Measurements from ENCODE around the gene SYT1. TPM values are rescaled to one million over a fixed set of nuclear protein-coding genes. Genes with fewer than 3 reads are reported as not detected.

SYT1 gene
- total RNA-seq, 1 experiment from 2014 or later = 44.9 TPM

- H3K27me3 ChIP-seq (ENCODE audit: insufficient read depth, low read length) = no peaks in the 10 kb centered on the region
- H3K9me2 ChIP-seq (ENCODE audit: insufficient read depth) = no peaks in the 10 kb centered on the region
- H2AFZ ChIP-seq (ENCODE audit: low read depth, low read length, poor library complexity, severe bottlenecking) = peak overlapping the region; percentile 6
- no peaks in the 10 kb centered on the region for H4K20me1 ChIP-seq (ENCODE audit: insufficient read depth)
- no peaks in the 10 kb centered on the region for H3K9me3 ChIP-seq (ENCODE audit: control insufficient read depth in 1 of 2, insufficient read depth in 1 of 2, low read depth in 1 of 2, low read length in 2 of 2)
- H3K4me1 ChIP-seq (ENCODE audit: control insufficient read depth in 1 of 2, insufficient read depth in 2 of 2, low read length in 2 of 2) = peaks cover 46 to 63% of the 10 kb centered on the region in 2 experiments
- ChIA-PET POLR2A (interaction anchor here (0.8 to 1.8 kb wide), 8 partner anchors 8 to 41 kb away, joined by 3 to 10 read pairs (median 6); partner anchors contain the start of gene SYT1), RAD21 (ENCODE audit: low non-redundant PET in 1 of 2, low total read pairs in 2 of 2, uncharacterized antibody in 2 of 2, unreplicated experiment in 2 of 2) (no interaction called here), CTCF (interaction anchor here (1.1 kb wide), 1 partner anchor 286 kb away, joined by 3 read pairs; no protein-coding TSS in a partner anchor)
- H3K36me3 ChIP-seq (ENCODE audit: control insufficient read depth in 1 of 2, insufficient read depth in 2 of 2, low read length in 2 of 2) = no peaks in the 10 kb centered on the region
- intact Hi-C loops (cut with micrococcal nuclease) = no loop called here
- BruUV-seq (replicated peaks) = no TSS peak
- peak overlapping the region in 1 of 2 experiments; percentile 26; a peak in 2 of 4 replicates for H3K4me3 ChIP-seq (replicated peaks in 1 of 2; ENCODE audit: low read depth in 1 of 2, low read length in 2 of 2)
- H3K9ac ChIP-seq (ENCODE audit: low read length) = peak overlapping the region; percentile 13; the same call in 1 of the 2 replicates
- H3K79me2 ChIP-seq (ENCODE audit: insufficient read depth, low read length) = peaks cover 77% of the 10 kb centered on the region
- H3K4me2 ChIP-seq (ENCODE audit: low read length) = peak overlapping the region; percentile 72
- ATAC-seq (peak; percentile 68), DNase-seq (ENCODE audit: low read depth, low spot score) (peak; percentile 74)
- peak overlapping the region; percentile 77; the same call in 1 of the 2 replicates for H3K27ac ChIP-seq (ENCODE audit: low read depth, low read length)
- TF ChIP-seq RAD21 (IDR thresholded peaks at IDR 0.05; ENCODE audit: low read depth) (no peak; the same call in 1 of the 2 replicates), CBX3 (IDR thresholded peaks at IDR 0.05; ENCODE audit: low read depth) (no peak), ELF1 (IDR thresholded peaks at IDR 0.05; ENCODE audit: borderline replicate concordance, low read depth) (no peak), POLR2A (IDR thresholded peaks at IDR 0.05; ENCODE audit: borderline replicate concordance, extremely low read depth, insufficient read depth, insufficient read length) (no peak), YY1 (IDR thresholded peaks at IDR 0.05; ENCODE audit: extremely low read depth, insufficient replicate concordance, low read depth, low read length) (no peak), EZH2 (IDR thresholded peaks at IDR 0.05) (no peak), SP1 (IDR thresholded peaks at IDR 0.05; ENCODE audit: low read depth) (peak; percentile 79), ZFX (IDR thresholded peaks at IDR 0.05) (no peak), TCF7L2 (IDR thresholded peaks at IDR 0.05; ENCODE audit: borderline replicate concordance, extremely low read depth, insufficient read depth, insufficient read length) (peak; percentile 12), FOSL1 (IDR thresholded peaks at IDR 0.05; ENCODE audit: low read depth) (peak; percentile 55), ZNF274 (IDR thresholded peaks at IDR 0.05; ENCODE audit: low read depth, low read length) (no peak), CTCF (IDR thresholded peaks at IDR 0.05 in 2 of 3, conservative IDR thresholded peaks at IDR 0.05 in 1 of 3; ENCODE audit: borderline replicate concordance in 1 of 3, insufficient read depth in 1 of 3, low read depth in 2 of 3, low read length in 2 of 3) (no peak), EZH2phosphoT487 (IDR thresholded peaks at IDR 0.05; ENCODE audit: borderline replicate concordance) (no peak), MAX (IDR thresholded peaks at IDR 0.05) (peak; percentile 24; the same call in 1 of the 2 replicates), REST (IDR thresholded peaks at IDR 0.05; ENCODE audit: low read depth) (no peak), EGR1 (IDR thresholded peaks at IDR 0.05; ENCODE audit: low read depth) (no peak), SRF (IDR thresholded peaks at IDR 0.05; ENCODE audit: low read depth) (no peak), POLR2AphosphoS5 (IDR thresholded peaks at IDR 0.05; ENCODE audit: low read depth, low read length) (peak; percentile 69; the same call in 1 of the 2 replicates), SIN3A (IDR thresholded peaks at IDR 0.05; ENCODE audit: low read depth) (0 out of 2 replicates have a peak, but pooled peaks have one; percentile 30), ATF3 (IDR thresholded peaks at IDR 0.05) (no peak)
Observed at GRCh38 chr12:78888568-78888967, 24.0 kb downstream of the SYT1 start.

All from HCT116 (cell line).